ENCODE measurements around the gene TSR1. TPM values are rescaled to one million over a fixed set of nuclear protein-coding genes. Genes with fewer than 3 reads are reported as not detected.

The TSR1 gene
- total RNA-seq: 10 to 100 TPM; 55.9 to 73.4 TPM

DNA sequence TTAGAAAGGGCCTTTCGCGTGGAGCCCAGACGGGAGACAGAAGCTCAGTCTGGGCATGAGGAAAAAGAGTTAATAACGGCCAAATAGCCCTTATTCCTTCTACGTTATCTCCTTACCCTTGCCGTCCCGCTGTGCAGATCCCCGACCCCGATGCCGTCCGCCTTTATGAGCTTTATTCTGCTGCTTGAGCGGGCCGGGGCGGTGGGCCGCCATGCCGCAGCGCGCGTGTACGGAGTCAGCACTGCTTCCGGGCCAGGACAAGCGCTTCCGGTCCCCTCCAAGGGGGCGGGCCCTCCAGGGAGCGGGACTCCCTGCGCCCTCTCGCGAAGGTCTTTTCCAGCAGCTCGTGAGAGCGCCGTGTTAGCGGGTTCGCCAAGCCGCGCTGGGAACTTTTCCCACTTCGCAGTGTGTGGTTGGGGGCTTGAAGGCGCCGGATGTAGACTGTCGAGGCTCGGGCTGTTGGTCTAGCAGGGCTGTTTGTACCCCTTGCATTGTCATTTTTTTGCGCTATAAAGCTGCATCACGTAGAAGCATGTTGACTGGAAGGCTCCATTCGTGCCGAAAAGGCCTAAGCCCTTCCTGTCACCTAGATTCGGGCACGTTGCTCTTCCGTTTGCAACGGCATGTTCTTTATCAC is at the start of gene TSR1:
TSS of gene TSR1 (minus strand) at position 243 of the 637 bp plus-strand sequence. CDS start at position 213, 30 bp downstream.
- peak; percentile 89 to 92 for DNase-seq (ENCODE audit: low spot score in 2 of 2)
- Mint-ChIP-seq H3K9me3 (no peaks in the 10 kb centered on the region), H3K27ac (peak within 1 kb of the TSS; percentile 89 to 100), H3K36me3 (no peaks in the 10 kb centered on the region)
- peak; percentile 93 for ATAC-seq

DNA sequence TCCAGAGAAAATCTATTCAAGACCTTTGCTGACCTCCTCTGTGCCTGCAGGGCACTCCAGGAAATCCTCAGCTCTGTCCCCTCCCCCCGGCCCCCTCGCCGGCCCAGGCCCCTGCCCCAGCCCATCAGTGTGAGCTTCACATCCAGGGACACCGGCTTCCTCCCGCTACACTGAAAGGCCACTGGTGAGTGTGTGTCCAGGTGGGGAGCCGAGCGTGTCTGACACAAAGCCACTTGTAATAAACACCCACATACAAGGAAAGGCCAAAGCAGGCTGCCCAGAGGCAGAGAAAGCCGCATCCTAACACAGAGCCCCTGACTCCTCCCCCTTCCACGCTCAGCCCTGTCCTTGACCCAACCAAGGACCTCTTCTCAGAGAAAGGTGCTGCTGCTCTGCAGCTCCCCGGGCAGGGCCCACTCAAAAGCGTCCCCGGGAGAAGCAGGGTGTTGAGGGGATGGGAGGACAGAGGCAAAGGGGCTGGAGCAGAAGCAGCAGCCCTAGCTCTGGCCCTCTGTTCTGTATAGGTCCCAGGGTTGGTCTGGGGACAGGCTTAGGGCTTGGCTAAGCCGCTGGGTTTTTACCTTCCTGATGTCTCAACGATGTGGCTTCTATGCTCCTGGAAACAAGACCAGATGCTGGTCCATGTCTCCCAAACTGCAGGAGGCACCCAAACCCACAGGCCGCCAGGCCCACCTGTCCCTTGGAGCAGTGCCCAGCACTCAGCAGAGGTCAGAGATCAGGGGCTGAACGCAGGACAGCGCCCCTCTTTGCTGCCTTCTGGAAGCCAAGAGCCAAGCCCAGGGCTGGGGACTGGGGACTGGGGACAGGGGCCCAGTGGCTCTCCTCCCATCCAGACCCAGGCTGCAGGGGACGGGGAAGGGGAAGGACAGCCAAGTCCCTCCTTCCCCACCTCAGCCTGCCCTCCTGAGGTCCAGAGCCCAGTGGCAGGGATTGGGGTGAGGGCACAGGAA is 49.3 kb upstream of the TSR1 start:
- Mint-ChIP-seq H3K9me3 (no peaks in the 10 kb centered on the region), H3K36me3 (no peaks in the 10 kb centered on the region), H3K27ac (no peak overlapping the region)
- DNase-seq (ENCODE audit: low spot score in 2 of 2) (no peak), ATAC-seq (no peak)

DNA sequence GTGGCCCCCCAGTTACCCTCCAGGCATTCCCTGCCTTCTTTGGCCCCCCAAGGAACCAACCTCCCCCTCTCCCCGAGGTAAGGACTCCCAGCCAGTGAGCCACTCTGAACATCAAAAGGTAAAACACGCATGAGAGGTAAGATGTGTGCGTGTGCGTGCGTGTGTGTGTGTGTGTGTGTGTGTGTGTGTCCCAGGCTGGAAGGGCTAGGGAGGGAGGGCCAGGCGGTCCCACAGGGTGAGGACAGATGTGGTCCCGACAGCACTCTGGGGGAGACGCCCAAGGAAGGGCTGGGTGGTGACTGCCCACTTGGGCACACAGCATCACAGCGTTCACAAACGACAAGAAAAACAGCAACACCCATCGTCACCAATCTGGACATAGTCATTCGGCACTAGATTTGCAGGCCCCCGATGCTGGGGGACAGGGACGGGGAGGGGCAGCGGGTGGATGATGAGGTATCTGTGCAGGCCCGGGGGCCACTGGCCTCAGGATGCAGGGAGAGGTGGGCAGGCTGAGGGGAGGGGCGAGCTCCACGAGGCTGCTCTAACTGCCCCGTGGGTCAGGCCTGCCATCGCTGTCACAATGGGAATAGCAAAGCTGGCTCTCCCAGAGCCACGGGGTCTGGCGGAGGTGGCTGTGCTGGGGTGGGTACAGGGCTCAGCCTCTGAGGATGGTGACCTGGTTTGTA is 48.3 kb upstream of the TSR1 start:
- no peak overlapping the region for H3K27ac Mint-ChIP-seq
- DNase-seq (ENCODE audit: low spot score in 2 of 2) (no peak), ATAC-seq (no peak)
- H3K9me3 Mint-ChIP-seq: no peaks in the 10 kb centered on the region
- H3K36me3 Mint-ChIP-seq: no peaks in the 10 kb centered on the region

DNA sequence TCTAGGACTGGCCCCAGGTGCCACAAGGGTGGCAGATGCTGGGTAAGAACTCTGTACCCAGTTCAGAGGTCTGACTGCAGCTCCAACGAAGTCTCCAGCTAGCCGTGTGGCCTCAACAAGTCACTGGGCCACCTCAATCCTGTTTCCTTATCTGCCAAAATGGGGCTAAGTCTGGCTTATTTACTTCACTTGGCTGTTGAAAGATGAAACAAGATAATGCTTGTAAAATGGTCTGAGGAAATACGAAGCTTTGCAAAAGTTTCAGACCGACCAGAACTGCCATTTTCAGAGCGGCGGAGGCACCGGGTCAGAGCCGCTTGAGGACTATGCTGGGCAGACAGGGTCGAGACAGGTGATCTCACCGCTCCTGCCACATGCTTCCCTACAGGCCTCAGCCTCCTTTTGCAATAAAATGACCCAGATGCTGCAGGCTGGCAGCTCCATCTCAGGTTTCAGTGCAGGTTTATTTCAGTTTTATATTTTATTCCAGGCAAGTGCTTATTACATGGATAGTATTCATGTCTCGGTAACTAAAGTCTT is 47.4 kb upstream of the TSR1 start:
- ATAC-seq (no peak), DNase-seq (ENCODE audit: low spot score in 2 of 2) (no peak)
- Mint-ChIP-seq H3K27ac (peak overlapping the region in 1 of 2 donors; percentile 55), H3K9me3 (no peaks in the 10 kb centered on the region), H3K36me3 (no peaks in the 10 kb centered on the region)

DNA sequence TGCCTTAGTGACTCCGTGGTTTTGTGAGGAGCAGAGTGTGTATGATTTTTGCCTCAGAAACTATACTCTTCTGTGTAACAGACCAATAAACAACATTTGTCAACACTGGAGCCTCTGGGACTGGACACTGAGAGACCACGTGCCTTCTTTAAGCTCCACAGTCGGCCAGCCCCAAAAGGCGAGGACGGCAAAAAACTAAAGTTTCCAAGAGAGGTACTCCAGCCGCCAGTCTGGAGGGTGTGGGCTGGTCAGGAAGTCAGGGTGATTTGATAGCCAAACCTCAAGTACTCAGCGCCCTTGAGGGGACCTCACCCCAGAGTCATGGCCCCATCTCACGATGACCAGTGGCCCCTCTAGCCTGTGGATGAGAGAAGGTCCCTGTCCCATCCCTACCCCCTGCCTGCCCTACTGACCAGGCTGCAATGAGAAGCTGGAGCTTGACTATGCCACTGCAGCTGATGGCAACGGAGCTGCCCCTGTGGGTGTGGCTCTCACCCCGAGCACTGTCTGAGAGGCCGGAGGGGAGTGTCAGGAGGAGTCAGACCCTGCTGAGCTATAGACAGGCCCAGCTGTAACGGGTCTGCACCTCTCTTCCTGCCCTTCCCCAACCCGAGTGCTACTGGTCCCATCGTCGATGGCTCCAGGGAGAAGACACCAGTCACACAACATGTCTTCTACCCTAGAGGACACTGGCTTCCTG is 44.8 kb upstream of the TSR1 start:
- no peak for ATAC-seq
- no peaks in the 10 kb centered on the region for H3K36me3 Mint-ChIP-seq
- peak overlapping the region; percentile 30 to 48 for H3K27ac Mint-ChIP-seq
- no peak for DNase-seq (ENCODE audit: low spot score in 2 of 2)
- no peaks in the 10 kb centered on the region for H3K9me3 Mint-ChIP-seq

DNA sequence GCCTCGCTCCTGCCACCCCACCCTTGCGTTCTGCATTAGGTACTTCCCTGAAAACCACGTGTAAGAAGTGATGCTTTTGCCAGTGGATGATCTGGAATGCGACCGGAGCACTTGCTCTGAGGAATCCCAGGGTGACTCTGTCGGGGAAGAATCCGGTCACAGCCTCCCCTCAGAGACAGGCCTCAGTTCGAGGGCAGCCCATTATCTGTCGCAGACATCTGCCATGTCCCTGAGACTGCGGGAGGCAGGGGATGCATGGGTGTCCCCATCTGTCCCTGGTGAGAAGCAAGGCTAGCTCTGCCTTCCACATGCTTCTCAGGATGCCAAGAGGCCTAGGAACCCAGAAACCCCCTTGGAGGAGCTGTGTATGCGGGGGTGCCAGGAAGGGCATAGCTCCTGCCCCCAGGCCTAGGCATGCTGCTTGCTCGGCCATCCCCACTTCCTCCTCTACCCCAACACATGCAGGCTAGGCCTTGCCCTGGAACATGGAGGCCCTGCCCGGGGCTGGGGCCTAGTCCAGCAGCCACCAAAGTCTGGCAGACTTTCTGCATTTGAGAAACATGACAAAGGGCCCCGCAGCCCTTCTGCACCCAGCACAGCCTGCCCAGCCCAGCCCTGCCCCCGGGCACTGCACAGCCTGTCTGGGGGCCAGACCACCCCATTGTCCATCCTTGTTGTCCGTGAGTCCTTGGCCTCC is 44.1 kb upstream of the TSR1 start:
- Mint-ChIP-seq H3K9me3 (no peaks in the 10 kb centered on the region), H3K36me3 (no peaks in the 10 kb centered on the region), H3K27ac (peak overlapping the region in 1 of 2 donors; percentile 48)
- DNase-seq (ENCODE audit: low spot score in 2 of 2) (no peak), ATAC-seq (no peak)

DNA sequence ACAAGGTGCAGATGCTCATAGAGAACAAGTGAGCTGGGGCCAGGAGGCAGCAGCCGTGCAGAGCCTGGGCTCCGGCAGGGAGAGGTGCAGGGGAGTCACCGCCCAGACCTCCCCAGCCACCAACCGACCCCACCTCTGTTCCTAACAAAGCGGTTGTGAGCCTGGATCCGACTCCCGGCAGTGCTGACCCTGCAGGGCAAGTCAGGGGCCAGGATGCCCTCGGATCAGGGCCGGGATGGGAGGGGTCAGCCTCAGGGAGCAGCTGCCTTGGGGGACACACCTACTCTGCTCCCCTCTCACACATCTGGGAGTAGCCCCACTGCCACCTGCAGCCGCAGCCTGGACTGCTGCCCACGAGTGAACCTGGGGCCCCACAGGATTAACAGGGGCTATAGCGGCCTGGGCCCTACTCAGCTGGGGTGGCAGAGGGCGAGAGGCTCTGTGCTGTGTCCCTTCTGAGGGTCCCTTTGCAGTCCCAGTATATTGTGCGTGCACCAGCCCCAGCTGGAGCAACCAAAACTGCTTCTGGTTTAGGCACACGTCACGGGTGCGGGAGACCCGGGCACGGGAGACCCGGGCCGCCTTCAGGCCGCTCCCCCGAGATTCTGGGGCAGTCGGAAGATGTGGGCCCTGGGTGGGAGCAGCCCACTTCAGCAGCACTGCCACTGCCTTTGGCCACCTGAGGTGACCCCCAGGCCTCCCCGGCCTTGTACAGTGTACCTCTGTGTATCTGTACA is 43.4 kb upstream of the TSR1 start:
- Mint-ChIP-seq H3K36me3 (no peaks in the 10 kb centered on the region), H3K27ac (peak overlapping the region in 1 of 2 donors; percentile 44), H3K9me3 (no peaks in the 10 kb centered on the region)
- no peak for ATAC-seq
- DNase-seq (ENCODE audit: low spot score in 2 of 2): no peak

DNA sequence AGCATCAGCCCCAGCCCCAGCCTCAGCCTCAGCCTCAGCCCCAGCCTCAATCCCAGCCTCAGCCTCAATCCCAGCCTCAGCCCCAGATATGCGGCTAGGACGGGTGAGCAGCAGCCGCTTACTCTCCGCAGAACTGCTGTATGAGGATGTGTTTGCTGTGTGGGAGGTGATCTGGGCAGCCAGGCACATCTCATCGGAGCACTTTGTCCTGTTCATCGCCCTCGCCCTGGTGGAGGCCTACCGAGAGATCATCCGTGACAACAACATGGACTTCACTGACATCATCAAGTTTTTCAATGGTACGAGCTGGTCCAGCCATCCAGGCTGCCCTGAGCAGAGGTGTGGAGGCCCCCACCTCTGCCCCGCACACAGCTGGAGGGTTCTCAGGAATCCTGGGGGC is 42.6 kb upstream of the TSR1 start:
- peak overlapping the region in 1 of 2 donors; percentile 85 for H3K27ac Mint-ChIP-seq
- ATAC-seq (no peak), DNase-seq (ENCODE audit: low spot score in 2 of 2) (no peak)
- H3K36me3 Mint-ChIP-seq: no peaks in the 10 kb centered on the region
- no peaks in the 10 kb centered on the region for H3K9me3 Mint-ChIP-seq

DNA sequence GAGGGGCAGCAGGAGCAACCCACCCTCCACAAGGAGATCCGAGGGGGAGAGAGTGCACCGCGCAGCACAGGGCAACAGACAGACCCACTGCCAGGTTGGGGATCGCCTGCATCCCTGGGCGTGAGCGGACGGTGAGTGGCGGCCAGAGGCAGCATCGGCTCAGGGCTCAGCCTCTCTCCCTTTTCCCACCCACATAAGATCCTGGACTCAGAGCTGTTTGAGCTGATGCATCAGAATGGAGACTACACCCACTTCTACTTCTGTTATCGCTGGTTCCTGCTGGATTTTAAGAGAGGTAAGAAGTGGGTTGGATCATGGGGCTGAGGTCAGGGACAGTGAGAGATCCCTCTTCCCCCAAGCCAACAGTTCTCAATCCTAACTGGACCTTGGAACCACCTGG is 41.4 kb upstream of the TSR1 start:
- Mint-ChIP-seq H3K36me3 (no peaks in the 10 kb centered on the region), H3K27ac (no peak overlapping the region), H3K9me3 (no peaks in the 10 kb centered on the region)
- ATAC-seq (no peak), DNase-seq (ENCODE audit: low spot score in 2 of 2) (no peak)

DNA sequence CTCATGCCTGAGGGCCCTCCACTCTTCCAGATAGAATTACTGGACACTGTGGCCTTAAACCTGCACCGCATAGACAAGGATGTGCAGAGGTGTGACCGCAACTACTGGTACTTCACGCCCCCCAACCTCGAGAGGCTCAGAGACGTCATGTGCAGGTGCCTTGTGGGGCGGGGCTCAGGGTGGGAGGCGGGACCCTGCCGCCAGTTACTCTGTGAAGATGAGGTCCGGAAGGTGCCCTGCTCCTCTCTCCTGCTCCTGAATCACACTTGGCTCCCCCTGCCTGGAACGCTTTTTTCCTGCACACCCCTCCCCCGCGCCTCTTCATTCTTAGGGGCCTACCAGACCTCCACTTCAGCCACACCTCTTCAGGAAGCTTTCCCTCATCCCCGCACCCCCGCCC is 39.9 kb upstream of the TSR1 start:
- Mint-ChIP-seq H3K27ac (no peak overlapping the region), H3K9me3 (no peaks in the 10 kb centered on the region), H3K36me3 (no peaks in the 10 kb centered on the region)
- DNase-seq (ENCODE audit: low spot score in 2 of 2): no peak
- no peak for ATAC-seq

DNA sequence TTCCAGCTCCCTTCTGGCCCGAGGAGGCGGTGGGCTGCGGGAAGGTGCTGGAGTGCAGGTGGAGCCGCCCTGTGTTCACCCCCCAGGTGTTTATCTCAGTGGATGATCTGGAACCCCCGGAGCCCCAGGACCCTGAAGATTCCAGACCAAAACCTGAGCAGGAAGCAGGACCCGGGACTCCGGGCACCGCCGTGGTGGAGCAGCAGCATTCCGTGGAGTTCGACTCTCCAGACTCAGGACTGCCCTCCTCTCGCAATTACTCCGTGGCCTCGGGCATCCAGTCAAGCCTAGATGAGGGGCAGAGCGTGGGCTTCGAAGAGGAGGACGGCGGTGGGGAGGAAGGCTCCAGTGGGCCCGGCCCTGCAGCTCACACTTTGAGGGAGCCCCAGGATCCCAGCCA is 39.1 kb upstream of the TSR1 start:
- Mint-ChIP-seq H3K9me3 (no peaks in the 10 kb centered on the region), H3K27ac (no peak overlapping the region), H3K36me3 (no peaks in the 10 kb centered on the region)
- ATAC-seq (no peak), DNase-seq (ENCODE audit: low spot score in 2 of 2) (no peak)

DNA sequence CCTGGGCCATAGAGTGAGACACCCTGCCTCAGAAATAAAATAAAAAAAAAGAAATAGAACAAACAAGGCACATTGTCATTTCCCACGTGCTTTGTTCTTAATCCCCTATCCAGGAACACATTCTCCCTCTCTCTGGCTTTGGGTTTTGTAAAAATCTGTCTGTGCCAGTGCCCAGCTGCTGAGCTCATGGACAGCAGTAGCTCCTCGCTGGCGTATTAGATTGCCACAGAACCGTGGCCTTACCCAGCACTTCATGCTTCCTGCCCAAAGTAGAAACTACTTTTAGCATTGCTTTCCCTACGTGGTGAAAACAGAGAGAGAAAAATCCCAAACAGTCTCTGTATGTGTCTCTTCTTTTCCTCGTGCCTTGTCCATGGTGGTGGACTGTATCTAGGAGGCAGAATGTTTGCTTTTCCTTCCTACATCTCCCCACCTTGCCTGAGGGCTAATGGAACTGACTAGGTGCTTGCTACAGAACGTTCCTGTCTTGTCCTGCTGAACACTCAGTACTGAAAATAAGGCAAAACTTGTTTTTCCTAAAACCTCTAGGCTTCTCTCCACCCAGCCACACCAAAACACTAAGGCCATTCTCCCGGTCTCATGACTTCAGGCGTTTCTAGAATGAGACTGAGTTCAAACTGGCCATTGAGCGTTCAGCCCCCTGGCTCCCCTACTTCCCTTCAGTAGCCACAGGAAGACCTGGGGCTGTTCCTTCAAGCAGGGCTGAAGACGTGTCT is 38.5 kb upstream of the TSR1 start:
- ATAC-seq (no peak), DNase-seq (ENCODE audit: low spot score in 2 of 2) (no peak)
- no peaks in the 10 kb centered on the region for H3K36me3 Mint-ChIP-seq
- no peaks in the 10 kb centered on the region for H3K9me3 Mint-ChIP-seq
- peak overlapping the region in 1 of 2 donors; percentile 76 for H3K27ac Mint-ChIP-seq

DNA sequence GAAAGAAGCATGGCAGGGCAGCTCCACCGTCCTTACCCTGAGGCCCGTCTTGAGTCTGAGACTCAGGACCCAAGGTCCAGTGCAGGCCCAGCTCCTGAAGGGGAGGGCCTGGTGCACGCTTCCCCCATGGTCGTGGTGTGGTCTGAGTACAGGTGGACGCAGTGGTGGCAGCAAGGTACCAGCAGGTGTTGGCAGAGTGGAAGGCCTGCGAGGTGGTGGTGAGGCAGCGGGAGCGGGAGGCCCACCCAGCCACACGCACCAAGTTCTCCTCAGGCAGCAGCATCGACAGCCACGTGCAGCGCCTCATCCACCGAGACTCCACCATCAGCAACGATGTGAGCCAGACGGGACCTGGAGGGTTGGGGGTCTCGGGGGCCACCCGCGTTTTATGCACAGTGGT is 36.9 kb upstream of the TSR1 start:
- Mint-ChIP-seq H3K36me3 (no peaks in the 10 kb centered on the region), H3K27ac (no peak overlapping the region), H3K9me3 (no peaks in the 10 kb centered on the region)
- no peak for DNase-seq (ENCODE audit: low spot score in 2 of 2)
- no peak for ATAC-seq

DNA sequence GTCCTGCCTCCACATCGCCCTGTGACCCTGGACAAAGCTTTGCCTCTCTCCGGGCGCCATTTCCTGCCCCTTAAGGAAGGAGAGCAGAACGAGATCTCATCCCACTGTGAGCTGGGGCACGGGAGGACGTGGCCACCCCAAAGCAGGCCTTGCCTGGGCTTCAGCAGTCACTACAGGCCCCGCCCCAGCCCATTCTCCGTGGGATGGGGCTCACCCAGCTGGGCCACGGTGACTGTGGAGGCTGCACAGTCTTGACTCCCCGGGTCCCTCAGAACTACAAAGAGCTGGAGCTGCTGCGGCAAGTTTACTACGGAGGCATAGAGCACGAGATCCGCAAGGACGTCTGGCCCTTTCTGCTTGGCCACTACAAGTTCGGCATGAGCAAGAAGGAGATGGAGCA is 36.4 kb upstream of the TSR1 start:
- H3K9me3 Mint-ChIP-seq: no peaks in the 10 kb centered on the region
- DNase-seq (ENCODE audit: low spot score in 2 of 2): no peak
- no peak overlapping the region for H3K27ac Mint-ChIP-seq
- no peaks in the 10 kb centered on the region for H3K36me3 Mint-ChIP-seq
- no peak for ATAC-seq

DNA sequence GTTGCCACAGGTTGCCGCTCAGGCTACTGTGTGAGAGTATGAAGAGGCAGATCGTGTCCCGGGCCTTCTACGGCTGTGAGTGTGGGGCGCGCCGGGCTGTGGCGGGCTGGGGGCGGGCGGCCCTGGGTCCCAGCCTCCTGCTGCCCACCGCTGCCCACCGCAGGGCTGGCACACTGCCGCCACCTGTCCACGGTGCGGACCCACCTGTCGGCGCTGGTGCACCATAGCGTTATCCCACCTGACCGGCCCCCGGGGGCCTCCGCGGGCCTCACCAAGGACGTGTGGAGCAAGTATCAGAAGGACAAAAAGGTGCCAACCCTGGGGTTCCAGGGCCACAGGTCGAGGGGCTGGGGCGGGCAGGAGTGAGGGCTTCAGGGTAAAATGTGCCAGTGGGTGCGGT is 35.9 kb upstream of the TSR1 start:
- H3K36me3 Mint-ChIP-seq: no peaks in the 10 kb centered on the region
- ATAC-seq: no peak
- H3K9me3 Mint-ChIP-seq: no peaks in the 10 kb centered on the region
- no peak overlapping the region for H3K27ac Mint-ChIP-seq
- no peak for DNase-seq (ENCODE audit: low spot score in 2 of 2)
